PC-3 (cell line): ENCODE measurements around the gene CENPVL3. TPM values are rescaled to one million over a fixed set of nuclear protein-coding genes. Genes with fewer than 3 reads are reported as not detected.

ENCODE experiments used
- total RNA-seq: library from RNA; depleted of rRNA; stranded (reverse); fragments of >200 nt; gene quantifications from 2 replicates; pipeline ENCODE4 v1.2.3, GENCODE V29; 2014; rRNA removed

The CENPVL3 gene
- total RNA-seq, 1 experiment from 2014 or later, result not detected

Other genes with a start within 250 kb of the CENPVL3 start
- 2.4 and 2.8 TPM in 2 replicates for gene NUDT11, start 122.3 kb downstream of the CENPVL3 start, total RNA-seq
- gene CENPVL2, start 63.9 kb upstream of the CENPVL3 start, total RNA-seq, result not detected in 2 replicates
- not detected in 2 replicates for gene CENPVL1, start 91.6 kb upstream of the CENPVL3 start, total RNA-seq
- 7.0 and 7.4 TPM in 2 replicates for gene GSPT2, start 124.5 kb upstream of the CENPVL3 start, total RNA-seq